Spleen (tissue), 11 donors: ENCODE results near the gene MARK3. TPM values are rescaled to one million over a fixed set of nuclear protein-coding genes. Genes with fewer than 3 reads are reported as not detected.

Source experiments
- DNase-seq: peaks from one replicate; pipeline ENCODE4 v3.0.0-alpha.2; 2020
- H3K27ac ChIP-seq, 8 donors: fragments of 200-600 bp; sonication (generic) in 7 of 8; 1 replicate in 4 of 8; 2 replicates in 4 of 8; pipeline versions ENCODE4 v1.5.0 to v1.8.0; 2016 to 2021; ENCODE audit warnings: inconsistent platforms in 4 of 8, mild to moderate bottlenecking in 4 of 8, moderate library complexity in 1 of 8
- H3K27me3 ChIP-seq, 7 donors: fragments of 200-600 bp; sonication (generic) in 6 of 7; replicated peaks in 1 of 7; 1 replicate in 4 of 7; 2 replicates in 3 of 7; pipeline versions ENCODE4 v1.5.0 to v1.8.0; 2016 to 2021; ENCODE audit warnings: inconsistent platforms in 3 of 7, mild to moderate bottlenecking in 1 of 7
- H3K36me3 ChIP-seq, 6 donors: fragments of 200-600 bp; sonication (generic) in 5 of 6; 1 replicate in 4 of 6; 2 replicates in 2 of 6; pipeline versions ENCODE4 v1.5.0 to v1.8.0; 2016 to 2021; ENCODE audit warnings: inconsistent platforms in 2 of 6
- H3K4me1 ChIP-seq, 6 donors: fragments of 200-600 bp; sonication (generic) in 5 of 6; 1 replicate in 3 of 6; 2 replicates in 3 of 6; pipeline versions ENCODE4 v1.5.0 to v1.8.0; 2016 to 2021; ENCODE audit warnings: inconsistent platforms in 3 of 6
- H3K4me3 ChIP-seq, 8 donors: fragments of 200-600 bp; sonication (generic) in 7 of 8; 1 replicate in 4 of 8; 2 replicates in 4 of 8; pipeline versions ENCODE4 v1.5.0 to v1.8.0; 2016 to 2021; ENCODE audit warnings: inconsistent platforms in 4 of 8, mild to moderate bottlenecking in 4 of 8, moderate library complexity in 2 of 8
- H3K9me3 ChIP-seq, 8 donors: fragments of 200-600 bp; sonication (generic) in 7 of 8; 1 replicate in 4 of 8; 2 replicates in 4 of 8; pipeline versions ENCODE4 v1.5.0 to v1.8.0; 2016 to 2021; ENCODE audit warnings: inconsistent platforms in 4 of 8
- POLR2A ChIP-seq, 3 donors: fragments of 450-650 bp; IDR thresholded peaks; one replicate each; pipeline ENCODE4 v1.5.1; 2017; ENCODE audit warnings: antibody characterized with exemption in 3 of 3, mild to moderate bottlenecking in 1 of 3
- POLR2AphosphoS5 ChIP-seq, 3 donors: sonication (generic); formaldehyde crosslinking; IDR thresholded peaks; one replicate each; pipeline ENCODE4 v1.5.1; 2017; ENCODE audit warnings: antibody characterized with exemption in 3 of 3
- WGBS, 5 donors: extraction: QIAGEN DNeasy Blood & Tissue Kit in 3 of 5; methylation state at CpG; one replicate each; pipeline versions ENCODE4 v1.1.5 to v1.1.7; 2013 to 2018; 5-methylcytosine and 5-hydroxymethylcytosine counted together
- intact Hi-C: fragments of 100-400 bp; cut with DNase I; formaldehyde crosslinking; loops from one replicate; pipeline ENCODE4 v1.15.0; 2023; ENCODE audit warnings: low total_unique reads
- polyA plus RNA-seq, 3 donors: library from polyadenylated mRNA; stranded (reverse); fragments of 200-250 nt; gene quantifications; one replicate each; pipeline ENCODE4 v1.2.1, GENCODE V29; 2013
- total RNA-seq, 7 donors: library from RNA; depleted of rRNA in 3 of 7; stranded (reverse); fragments of >200 nt in 3 of 7; fragmentation: NEBNext Ultra II Directional in 4 of 7; extraction: Animal tissue kit (Norgen Biotek cat#: 25700) in 4 of 7; gene quantifications; one replicate each; pipeline versions ENCODE4 v1.1.0 to v1.2.1, GENCODE V29; 2016 to 2021
- TF ChIP-seq, protein P1 (sequence below), 11 experiments: fragments of 200-600 bp in 7 of 11; fragments of 450-650 bp in 4 of 11; sonication (generic) in 4 of 11; IDR thresholded peaks in 8 of 11; conservative IDR thresholded peaks in 3 of 11; 1 replicate in 7 of 11; 2 replicates in 4 of 11; pipeline versions ENCODE4 v1.4.0 to v1.8.0; 2016 to 2021; ENCODE audit warnings: antibody characterized with exemption in 11 of 11, inconsistent platforms in 4 of 11, mild to moderate bottlenecking in 1 of 11
- donor health status: healthy with polysubstance abuse.
- donor health status: DM: no; HTN: no; CAD: no; lungs with moderate emphysema.
- donor health status: DM: no; HTN: no; CAD: no.
- donor health status: Bipolar disorder and iron deficiency.
- donor health status: healthy.
- donor health status: DM: no; HTN: no; CAD: no.
- donor health status: DM: yes; HTN: yes; CAD: no.

MARK3 gene
- total and polyA plus RNA-seq, 10 donors = 40.4 to 144 (median 106) TPM

DNA sequence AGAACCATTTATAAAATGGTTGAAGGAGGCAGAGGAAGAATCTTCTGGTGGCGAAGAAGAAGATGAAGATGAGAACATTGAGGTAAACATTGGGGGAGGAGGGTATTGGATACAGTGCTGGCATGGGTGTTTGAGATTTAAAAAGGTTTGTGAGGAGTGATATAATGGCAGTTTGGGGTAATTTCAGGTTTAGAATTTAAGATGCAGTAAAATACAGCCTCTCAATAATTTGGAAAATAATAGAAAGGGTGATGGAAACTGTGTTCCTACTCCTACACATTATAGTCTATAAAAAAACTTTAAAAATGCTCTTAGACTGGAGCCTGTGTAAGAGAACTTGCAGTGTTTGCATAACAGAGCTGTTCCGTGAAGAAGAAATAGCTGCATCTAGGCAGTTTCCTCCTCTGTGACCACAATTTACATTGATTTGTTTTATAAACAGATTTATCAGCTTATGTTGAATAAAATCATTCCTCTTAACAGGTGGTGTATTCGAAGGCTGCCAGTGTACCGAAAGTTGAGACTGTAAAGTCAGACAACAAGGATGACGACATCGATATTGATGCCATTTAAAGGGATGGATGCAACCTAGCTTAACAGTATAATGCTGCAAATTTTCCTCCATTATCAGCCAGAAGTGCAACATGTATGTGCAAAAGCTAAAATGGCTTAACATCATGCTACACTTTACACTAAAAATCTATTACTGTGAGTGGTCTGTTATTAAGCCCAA, 44.6 kb upstream of the MARK3 start:
- intact Hi-C loops = loop anchor here (5.0 kb wide), 1 partner anchor 52 kb away; no protein-coding TSS in a partner anchor
- no peak for DNase-seq
- 84 to 92% (median 87%) methylated on average over 6 of the region's 6 CpGs for WGBS, 5 donors

DNA sequence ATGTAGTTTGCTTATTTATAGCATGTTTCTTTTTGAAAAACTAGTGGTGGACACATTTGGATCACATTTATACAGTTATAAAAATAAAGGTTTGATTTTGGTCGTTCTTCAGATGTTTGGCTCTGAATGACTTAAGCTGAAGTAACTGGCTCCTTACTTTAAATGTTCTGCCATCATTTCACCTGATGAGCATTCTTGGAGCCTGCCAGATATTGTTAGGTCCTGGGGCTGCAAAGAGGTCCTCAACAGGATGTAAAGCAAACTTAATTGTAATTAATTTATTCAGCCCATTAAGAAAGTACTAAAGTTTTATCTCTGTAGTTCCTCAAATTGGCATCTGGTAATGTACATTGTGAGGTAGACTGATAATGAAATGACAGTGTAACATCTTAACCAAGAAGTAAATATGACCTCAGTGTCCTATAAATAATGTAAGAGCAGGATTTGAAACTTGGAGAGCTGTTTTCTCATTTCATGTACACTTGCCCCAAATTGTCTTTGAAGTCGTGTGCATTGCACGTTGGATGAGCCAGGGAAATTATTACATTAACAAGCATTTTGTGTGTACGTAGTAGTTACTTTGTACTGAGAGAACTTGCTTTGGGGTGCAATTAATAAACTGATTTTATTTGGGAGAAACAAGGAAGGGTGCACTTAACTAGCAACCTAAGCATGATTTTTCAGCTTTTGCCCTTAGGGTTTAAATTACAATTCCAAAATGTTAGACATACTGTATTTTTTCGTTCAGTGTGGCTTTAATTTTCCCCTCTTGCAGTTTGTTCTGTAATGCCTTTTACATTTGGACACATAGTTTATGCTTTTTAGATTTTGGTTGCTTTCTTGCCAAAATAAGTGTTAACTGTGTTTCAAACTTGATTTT, 43.7 kb upstream of the MARK3 start:
- H3K36me3 ChIP-seq = peaks cover 9 to 90% (median 88%) of the 10 kb centered on the region in 6 donors
- H3K4me1 ChIP-seq = peaks cover 7 to 61% (median 32%) of the 10 kb centered on the region in 6 donors
- H3K4me3 ChIP-seq = no peak overlapping the region
- H3K27me3 ChIP-seq = no peaks in the 10 kb centered on the region
- DNase-seq = no peak
- no peaks in the 10 kb centered on the region for H3K9me3 ChIP-seq
- intact Hi-C loops = loop anchor here (5.0 kb wide), 1 partner anchor 51 kb away; no protein-coding TSS in a partner anchor
- WGBS, 5 donors = 76 to 89% (median 83%) methylated on average over 5 of the region's 5 CpGs
- no peak overlapping the region for H3K27ac ChIP-seq
- TF ChIP-seq, protein P1, sequence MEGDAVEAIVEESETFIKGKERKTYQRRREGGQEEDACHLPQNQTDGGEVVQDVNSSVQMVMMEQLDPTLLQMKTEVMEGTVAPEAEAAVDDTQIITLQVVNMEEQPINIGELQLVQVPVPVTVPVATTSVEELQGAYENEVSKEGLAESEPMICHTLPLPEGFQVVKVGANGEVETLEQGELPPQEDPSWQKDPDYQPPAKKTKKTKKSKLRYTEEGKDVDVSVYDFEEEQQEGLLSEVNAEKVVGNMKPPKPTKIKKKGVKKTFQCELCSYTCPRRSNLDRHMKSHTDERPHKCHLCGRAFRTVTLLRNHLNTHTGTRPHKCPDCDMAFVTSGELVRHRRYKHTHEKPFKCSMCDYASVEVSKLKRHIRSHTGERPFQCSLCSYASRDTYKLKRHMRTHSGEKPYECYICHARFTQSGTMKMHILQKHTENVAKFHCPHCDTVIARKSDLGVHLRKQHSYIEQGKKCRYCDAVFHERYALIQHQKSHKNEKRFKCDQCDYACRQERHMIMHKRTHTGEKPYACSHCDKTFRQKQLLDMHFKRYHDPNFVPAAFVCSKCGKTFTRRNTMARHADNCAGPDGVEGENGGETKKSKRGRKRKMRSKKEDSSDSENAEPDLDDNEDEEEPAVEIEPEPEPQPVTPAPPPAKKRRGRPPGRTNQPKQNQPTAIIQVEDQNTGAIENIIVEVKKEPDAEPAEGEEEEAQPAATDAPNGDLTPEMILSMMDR (IDR thresholded peaks at IDR 0.05 in 8 of 11, conservative IDR thresholded peaks at IDR 0.05 in 3 of 11) = no peak
- no peak for TF ChIP-seq POLR2A (IDR thresholded peaks at IDR 0.05)
- no peak for TF ChIP-seq POLR2AphosphoS5 (IDR thresholded peaks at IDR 0.05)

More for the DNA sequence above, 44.6 kb upstream of the MARK3 start:
- Histone ChIP-seq H3K4me3 (no peak overlapping the region), H3K9me3 (no peaks in the 10 kb centered on the region), H3K27ac (no peak overlapping the region), H3K27me3 (no peaks in the 10 kb centered on the region), H3K4me1 (peaks cover 15 to 70% (median 41%) of the 10 kb centered on the region in 6 donors), H3K36me3 (peaks cover 12 to 99% (median 97%) of the 10 kb centered on the region in 6 donors)
- TF ChIP-seq, protein P1 (IDR thresholded peaks at IDR 0.05 in 8 of 11, conservative IDR thresholded peaks at IDR 0.05 in 3 of 11) = no peak
- TF ChIP-seq POLR2A (IDR thresholded peaks at IDR 0.05) (no peak), POLR2AphosphoS5 (IDR thresholded peaks at IDR 0.05) (no peak)

DNA sequence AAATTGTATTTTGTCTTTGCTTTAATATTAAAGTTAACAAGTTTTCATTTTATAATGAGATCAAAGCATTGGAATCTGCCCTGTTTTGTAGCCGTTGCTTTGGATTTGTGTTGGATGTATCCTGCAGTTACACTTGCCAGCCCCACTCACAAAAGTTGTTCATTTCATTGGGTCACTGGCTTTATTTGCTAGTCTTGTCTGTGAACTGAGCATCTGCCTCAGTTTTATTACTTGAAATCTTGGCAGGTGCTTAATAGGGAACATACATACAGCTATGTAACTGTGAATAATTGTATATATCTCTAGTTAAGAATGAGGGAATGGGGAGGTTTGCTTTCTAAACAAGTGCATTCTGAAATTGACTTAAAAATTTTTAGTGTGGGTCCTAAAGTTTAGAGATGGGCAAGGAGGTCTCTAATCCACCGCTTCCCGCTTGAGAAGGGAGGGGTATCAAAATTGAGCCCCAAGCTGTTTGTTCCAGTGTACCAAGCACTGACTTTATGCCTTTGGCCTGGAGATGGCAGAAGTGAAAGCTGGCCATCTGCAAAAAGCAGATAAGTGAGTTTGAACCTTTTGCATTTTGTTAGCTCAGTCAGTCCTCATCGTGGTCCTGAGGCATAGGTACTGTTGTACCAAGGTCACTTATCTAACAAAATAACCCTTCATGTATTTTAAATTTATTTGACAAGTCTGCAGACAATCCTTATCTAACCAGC, 41.9 kb upstream of the MARK3 start:
- Histone ChIP-seq H3K4me3 (no peak overlapping the region), H3K9me3 (no peaks in the 10 kb centered on the region), H3K4me1 (peaks cover 0 to 43% (median 17%) of the 10 kb centered on the region in 6 donors), H3K27me3 (no peaks in the 10 kb centered on the region), H3K27ac (no peak overlapping the region), H3K36me3 (peaks cover 2 to 72% (median 70%) of the 10 kb centered on the region in 6 donors)
- no peak for DNase-seq
- 85 to 95% (median 91%) methylated on average over 4 of the region's 4 CpGs for WGBS, 5 donors
- TF ChIP-seq POLR2AphosphoS5 (IDR thresholded peaks at IDR 0.05) = no peak
- TF ChIP-seq, protein P1 (IDR thresholded peaks at IDR 0.05 in 8 of 11, conservative IDR thresholded peaks at IDR 0.05 in 3 of 11) = no peak
- TF ChIP-seq POLR2A (IDR thresholded peaks at IDR 0.05) = no peak
- intact Hi-C loops = loop anchor here (5.0 kb wide), 1 partner anchor 49 kb away; no protein-coding TSS in a partner anchor
